ENCODE measurements around the gene MYH13. TPM values are rescaled to one million over a fixed set of nuclear protein-coding genes. Genes with fewer than 3 reads are reported as not detected.

MYH13 gene
- total RNA-seq, 2 donors from 2014 or later, result not detected

Other genes starting within 250 kb of the MYH13 start
- gene GAS7, start 174.4 kb downstream of the MYH13 start, total RNA-seq, result 1 to 10 TPM; 4.9 to 5.5 TPM
- not detected for gene MYH8, start 48.9 kb upstream of the MYH13 start, total RNA-seq
- not detected for gene MYH4, start 96.6 kb upstream of the MYH13 start, total RNA-seq
- not detected for gene MYH1, start 145.5 kb upstream of the MYH13 start, total RNA-seq
- not detected for gene MYH2, start 176.7 kb upstream of the MYH13 start, total RNA-seq